Measurements from ENCODE around the gene SOD2.
"Not testable (repeated sequence)": the region's sequence is repeated elsewhere in the genome, so short reads cannot be mapped to it uniquely, and the experiment has no call there.

SOD2 gene

DNA sequence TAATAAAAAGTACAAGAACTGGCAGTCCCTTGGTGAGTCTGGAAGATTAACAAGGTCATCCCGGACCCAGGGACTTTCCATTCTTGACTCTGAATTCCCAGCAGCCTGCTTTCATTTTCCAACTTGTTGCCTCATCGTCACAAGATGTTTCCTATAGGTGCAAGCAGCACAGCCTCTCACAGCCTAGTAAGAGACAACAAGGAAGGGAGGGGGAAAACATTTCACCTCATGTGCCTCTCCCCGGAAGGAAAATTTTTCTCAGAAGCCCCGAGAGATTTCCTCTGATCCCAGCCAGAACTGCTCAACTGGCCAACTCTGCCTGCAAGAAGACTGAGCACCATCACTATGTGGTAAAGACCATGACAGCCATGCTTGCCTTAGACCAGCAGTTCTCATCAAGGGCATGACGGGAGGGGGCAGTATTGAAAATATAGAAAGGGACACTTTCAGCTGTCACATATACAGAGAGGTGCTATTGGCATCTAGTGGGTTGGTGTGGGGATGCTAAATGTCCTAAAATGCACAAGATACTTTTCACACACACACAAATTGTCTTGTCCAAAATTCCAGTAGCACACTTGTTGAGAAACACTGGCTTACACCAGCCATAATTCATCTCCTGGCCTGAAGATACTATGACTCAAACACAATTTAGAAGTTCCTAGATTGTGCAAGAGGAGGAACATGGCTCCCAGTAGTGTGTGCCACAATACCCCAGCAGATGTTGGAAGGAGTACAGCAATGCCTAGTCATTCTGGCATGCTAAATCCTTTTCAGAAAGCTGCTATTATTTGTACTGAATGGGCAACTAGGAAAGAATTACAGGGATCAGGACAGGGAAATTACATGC, 23.4 kb upstream of the SOD2 start:
- DNase-seq (ENCODE audit: low read depth) = peak; percentile 96

DNA sequence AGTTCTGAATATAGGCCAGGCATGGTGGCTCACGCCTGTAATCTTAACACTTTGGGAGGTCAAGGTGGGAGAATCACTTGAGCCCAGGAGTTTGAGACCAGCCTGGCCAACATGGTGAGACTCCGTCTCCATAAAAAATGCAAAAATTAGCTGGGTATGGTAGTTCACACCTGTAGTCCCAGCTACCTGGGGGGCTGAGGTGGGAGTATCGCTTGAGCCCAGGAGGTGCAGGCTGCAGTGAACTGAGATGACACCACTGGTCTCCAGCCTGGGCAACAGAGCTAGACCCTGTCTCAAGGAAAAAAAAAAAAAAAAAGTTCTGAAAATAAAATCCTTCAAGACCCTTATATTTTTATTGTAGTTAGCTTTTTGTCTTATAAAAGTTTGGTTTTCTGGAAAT, 22.6 kb upstream of the SOD2 start:
- no peak for DNase-seq (ENCODE audit: low read depth)

- no peak for DNase-seq (ENCODE audit: low read depth)
These were observed 22.1 kb upstream of the SOD2 start for GRCh38 chr6:159715166-159715565.

GRCh38 chr6:159714404-159714803, 21.4 kb upstream of the SOD2 start:
- DNase-seq (ENCODE audit: low read depth) = no peak

- DNase-seq (ENCODE audit: low read depth) = no peak
These were observed 20.9 kb upstream of the SOD2 start for GRCh38 chr6:159713984-159714383.

GRCh38 chr6:159712389-159712788, 19.3 kb upstream of the SOD2 start:
- DNase-seq (ENCODE audit: low read depth) = not testable (repeated sequence)

DNA sequence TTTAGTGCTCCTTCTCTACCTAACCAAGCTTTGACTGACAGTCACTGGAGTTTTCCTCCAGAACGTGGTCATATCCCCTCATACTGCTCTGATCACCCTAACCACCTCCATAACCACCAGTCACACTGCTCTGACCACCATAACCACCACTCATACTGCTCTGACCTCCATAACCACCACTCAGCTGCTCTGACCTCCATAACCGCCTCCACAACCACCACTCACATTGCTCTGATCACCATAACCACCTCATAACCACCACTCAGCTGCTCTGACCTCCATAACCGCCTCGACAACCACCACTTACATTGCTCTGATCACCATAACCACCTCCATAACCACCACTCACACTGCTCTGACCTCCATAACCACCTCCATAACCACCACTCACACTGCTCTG, 17.6 kb upstream of the SOD2 start:
- DNase-seq (ENCODE audit: low read depth) = not testable (repeated sequence)

GRCh38 chr6:159701413-159701999, 8.5 kb upstream of the SOD2 start:
- peak; percentile 72 for DNase-seq (ENCODE audit: low read depth)

DNA sequence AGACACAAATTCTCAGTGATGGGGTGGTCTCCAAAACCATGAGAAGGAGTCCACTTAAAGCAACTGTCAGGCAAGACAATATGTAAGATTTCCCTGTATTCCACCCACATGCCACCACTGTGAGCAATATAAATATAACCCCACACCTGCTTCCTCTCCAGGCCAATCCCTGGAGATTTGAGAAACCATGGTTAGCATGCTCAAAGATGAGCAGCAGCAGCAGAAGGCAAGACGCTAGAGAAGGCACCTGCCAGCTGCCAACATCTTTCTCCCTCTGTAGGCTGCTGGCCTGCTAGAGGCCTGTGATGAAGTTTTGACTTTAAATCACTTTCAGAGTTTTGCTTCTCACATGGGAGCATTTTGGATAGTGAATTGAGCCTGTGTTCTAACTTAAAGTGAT, 7.9 kb upstream of the SOD2 start:
- DNase-seq (ENCODE audit: low read depth) = no peak

DNA sequence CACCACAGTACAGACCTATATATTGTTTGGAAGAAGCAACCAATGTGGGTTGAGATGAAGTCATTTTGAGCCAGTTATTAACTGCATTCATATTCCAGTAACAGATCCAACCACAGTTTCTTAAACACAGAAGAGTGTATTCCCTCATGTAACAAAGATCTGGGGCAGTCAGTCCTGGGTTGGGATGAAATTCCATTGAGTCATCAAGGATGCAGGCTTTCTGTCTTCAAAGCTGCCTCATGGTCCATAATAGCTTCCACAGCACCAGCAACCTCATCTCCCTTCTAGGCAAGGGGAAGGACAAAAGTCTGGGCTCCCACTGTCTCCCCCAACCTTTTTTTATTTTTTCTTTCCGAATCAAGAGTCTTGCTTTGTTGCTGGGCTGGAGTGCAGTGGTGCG, 2.9 kb upstream of the SOD2 start:
- DNase-seq (ENCODE audit: low read depth) = no peak

DNA sequence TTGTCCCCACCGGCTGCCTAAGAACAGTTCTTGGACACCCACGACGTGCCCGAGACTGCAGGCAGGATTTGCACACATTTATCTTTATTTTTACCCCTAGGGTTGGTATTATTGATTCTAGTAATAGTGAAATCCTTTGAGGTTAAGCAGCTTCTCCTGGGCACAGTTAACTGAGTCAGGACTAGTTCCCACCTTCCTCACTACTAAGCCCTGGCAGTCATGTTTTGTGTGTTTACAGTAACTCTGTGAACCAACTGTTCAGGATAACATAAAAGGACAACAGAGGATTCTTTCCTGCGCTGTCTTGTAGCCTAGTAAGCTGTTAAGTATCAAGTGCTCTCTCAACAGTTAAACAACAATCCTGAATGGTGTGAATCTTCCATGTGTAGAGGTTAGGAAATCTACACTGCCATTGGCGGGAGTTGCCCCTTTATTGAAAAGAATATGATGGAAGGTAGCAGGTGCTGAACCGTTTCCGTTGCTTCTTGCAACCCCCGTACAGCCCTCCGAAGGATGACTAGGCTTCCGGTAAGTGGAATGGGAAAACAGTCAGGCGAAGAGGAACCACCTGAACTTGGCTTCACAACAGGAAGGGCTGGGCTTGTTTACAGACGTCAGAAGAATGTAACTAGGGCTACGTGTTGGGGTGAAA, 979 bp upstream of the SOD2 start:
- DNase-seq (ENCODE audit: low read depth) = no peak

DNA sequence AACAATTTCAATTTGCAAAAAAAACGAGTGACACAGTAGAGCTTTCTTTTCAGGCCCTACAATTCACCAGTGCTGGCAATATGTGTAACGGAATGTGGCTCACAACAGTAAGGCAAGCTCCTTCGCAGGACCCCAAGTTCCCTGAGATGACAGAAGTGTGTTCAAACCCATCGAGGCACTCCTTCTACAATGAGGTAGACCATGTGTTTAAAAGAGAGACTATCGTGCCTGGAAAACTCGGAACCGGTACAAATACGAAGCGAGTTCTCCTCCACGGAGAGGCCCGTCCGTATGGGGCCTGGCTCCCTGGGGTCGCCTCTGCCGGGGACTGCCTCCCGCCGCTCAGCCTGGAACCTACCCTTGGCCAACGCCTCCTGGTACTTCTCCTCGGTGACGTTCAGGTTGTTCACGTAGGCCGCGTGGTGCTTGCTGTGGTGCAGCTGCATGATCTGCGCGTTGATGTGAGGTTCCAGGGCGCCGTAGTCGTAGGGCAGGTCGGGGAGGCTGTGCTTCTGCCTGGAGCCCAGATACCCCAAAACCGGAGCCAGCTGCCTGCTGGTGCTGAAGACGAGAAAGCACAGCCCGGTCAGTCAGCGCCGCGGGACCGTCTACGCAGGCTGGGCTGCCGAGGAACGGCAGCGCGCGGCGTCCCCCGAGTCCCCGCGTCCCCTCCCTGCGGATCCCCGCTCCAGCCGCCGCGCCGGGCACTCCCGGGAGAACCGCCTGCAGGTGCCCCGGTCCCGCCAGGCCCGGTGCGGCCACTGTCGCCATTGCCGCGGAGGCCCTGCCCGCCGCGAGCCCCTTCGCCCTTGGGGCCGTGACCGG, 526 bp downstream of the SOD2 start:
- DNase-seq (ENCODE audit: low read depth) = no peak

DNA sequence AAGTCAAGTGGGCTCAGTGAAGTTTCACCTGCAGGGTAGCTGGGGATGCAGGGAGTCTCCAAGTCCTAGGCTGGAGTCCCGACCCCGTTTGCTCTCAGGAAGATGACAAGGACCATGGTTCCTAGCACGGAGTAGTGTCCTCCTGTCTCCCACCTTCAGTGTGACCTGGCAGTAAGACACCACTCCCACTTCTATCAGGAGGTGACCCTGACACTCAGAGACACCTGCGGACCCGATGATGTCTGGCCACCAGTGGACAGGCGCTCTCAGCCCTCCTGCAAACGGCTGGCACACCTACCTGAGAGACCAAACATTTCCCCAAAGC, 1.1 kb downstream of the SOD2 start:
- no peak for DNase-seq (ENCODE audit: low read depth)

GRCh38 chr6:159691133-159691962, 1.7 kb downstream of the SOD2 start:
- peak; percentile 81 for DNase-seq (ENCODE audit: low read depth)

DNA sequence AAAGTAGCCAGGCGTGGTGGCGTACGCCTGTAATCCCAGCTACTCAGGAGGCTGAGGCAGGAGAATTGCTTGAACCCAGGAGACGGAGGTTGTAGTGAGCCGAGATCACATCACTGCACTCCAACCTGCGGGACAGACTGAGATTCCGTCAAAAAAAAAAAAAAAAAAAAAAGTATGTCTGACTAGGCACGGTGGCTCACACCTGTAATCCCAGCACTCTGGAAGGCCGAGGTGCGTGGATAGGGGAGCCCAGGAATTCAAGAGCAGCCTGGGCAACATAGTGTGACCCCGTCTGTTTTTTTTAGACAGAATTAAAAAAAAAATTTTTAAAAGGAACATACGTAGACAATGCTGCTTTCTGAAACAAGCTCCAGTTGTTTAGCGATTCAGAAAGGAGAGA, 2.9 kb downstream of the SOD2 start:
- DNase-seq (ENCODE audit: low read depth) = not testable (repeated sequence)

- DNase-seq (ENCODE audit: low read depth) = no peak
These were observed 4.0 kb downstream of the SOD2 start for GRCh38 chr6:159689001-159689400.

DNA sequence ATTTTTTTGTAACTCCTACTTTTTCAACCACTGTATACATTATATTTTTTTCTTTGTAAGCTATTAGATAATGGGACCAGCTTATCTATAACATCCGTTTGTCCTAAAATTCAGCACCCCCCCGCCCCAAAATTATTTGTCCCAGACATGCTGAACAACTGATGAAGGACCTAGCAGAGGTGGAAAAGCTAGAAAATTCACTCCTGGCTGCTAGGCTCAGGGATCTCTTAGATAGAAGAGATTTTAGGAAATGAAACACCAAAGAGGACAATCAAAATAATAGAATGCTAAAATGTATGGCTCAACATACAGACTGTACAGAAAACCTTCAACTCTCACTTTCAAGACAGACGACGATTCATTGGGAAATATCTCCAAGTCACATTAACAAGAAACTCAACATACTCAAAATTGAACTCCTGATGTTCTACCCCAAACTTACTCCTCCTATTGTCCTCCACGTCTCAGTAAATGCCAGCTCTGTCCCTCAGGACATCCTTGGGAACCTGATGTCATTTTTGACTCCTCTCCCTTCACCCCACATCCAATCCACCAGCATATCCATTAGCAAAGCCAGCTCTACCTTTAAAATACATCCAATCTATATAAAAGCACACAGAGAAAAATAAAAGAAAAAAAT, 4.7 kb downstream of the SOD2 start:
- DNase-seq (ENCODE audit: low read depth) = no peak

GRCh38 chr6:159687341-159687740, 5.7 kb downstream of the SOD2 start:
- DNase-seq (ENCODE audit: low read depth) = no peak

DNA sequence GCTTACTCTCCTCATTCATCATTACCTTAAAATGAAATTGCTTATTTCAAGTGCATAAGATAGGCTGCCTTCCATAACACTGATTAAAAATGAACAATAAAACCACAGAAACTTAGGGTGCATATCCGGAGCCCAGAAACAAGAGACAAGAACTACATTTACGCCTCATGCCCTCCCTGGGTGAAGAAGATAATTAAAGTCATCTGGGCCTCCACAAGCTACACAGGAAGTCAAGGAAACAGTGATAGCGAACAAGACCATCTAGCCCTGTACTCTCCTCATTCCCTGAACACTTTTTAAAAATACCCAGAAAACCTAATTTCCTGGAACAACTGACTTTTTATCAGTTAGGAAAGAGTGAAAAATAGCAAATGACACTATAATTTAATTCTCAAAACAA, 6.3 kb downstream of the SOD2 start:
- no peak for DNase-seq (ENCODE audit: low read depth)

GRCh38 chr6:159686040-159686439, 7.0 kb downstream of the SOD2 start:
- DNase-seq (ENCODE audit: low read depth) = no peak

GRCh38 chr6:159684013-159684304, 9.1 kb downstream of the SOD2 start:
- no peak for DNase-seq (ENCODE audit: low read depth)
